ENCODE data around the gene B3GAT1. TPM values are rescaled to one million over a fixed set of nuclear protein-coding genes. Genes with fewer than 3 reads are reported as not detected.

B3GAT1 gene
- total RNA-seq (2021) (3.7 and 5.5 TPM in 2 replicates), Bru-seq, nascent RNA (percentile 32 among the genes with signal in this experiment), BruChase-seq, experiment 1, labeled RNA remaining after a 2-hour chase (percentile 42 among the genes with signal in this experiment), BruChase-seq, experiment 2, labeled RNA remaining after a 6-hour chase (percentile 40 among the genes with signal in this experiment)
- long read RNA-seq, partial matches to known transcripts = 2 of 2 reads
- long read RNA-seq, other reads (novel, unspliced or antisense) = 0 of 2 reads

GRCh38 chr11:134412203-134413042 lies at the start of gene B3GAT1:
TSS of gene B3GAT1 (minus strand) at chr11:134412242. CDS start at chr11:134387659, 24,583 bp downstream.
- Histone ChIP-seq H3K36me3 (ENCODE audit: insufficient read depth, low read length, poor library complexity, severe bottlenecking) (no peaks in the 10 kb centered on the region), H3K27me3 (replicated peaks; ENCODE audit: insufficient read depth, low read depth, low read length, poor library complexity) (peaks cover 73% of the 10 kb centered on the region), H3K4me1 (ENCODE audit: insufficient read depth, low read length, poor library complexity, severe bottlenecking) (peaks cover 7% of the 10 kb centered on the region), H3K4me3 (ENCODE audit: low read depth, low read length, poor library complexity, severe bottlenecking) (peak within 1 kb of the TSS; percentile 48), H3K27ac (ENCODE audit: low read depth, low read length, poor library complexity, severe bottlenecking) (no peak within 1 kb of the TSS), H3K9me3 (ENCODE audit: low read depth, low read length, poor library complexity, severe bottlenecking) (no peaks in the 10 kb centered on the region)
- TF ChIP-seq EZH2 (IDR thresholded peaks at IDR 0.05; ENCODE audit: borderline replicate concordance, low read depth, low read length, poor library complexity, severe bottlenecking) = no peak
- TF ChIP-seq CTCF (conservative IDR thresholded peaks at IDR 0.05; ENCODE audit: low read depth, low read length) = no peak
- no TSS peak for BruUV-seq (replicated peaks)
- ChIA-PET POLR2A (ENCODE audit: low non-redundant PET) (no interaction called here), CTCF (no interaction called here)
- intact Hi-C loops (cut with micrococcal nuclease; ENCODE audit: unreplicated experiment) = loop anchor here (5.0 kb wide), 1 partner anchor 55 kb away; no protein-coding TSS in a partner anchor
- DNase-seq (ENCODE audit: low spot score) = peak; percentile 35

- TF ChIP-seq EZH2 (IDR thresholded peaks at IDR 0.05; ENCODE audit: borderline replicate concordance, low read depth, low read length, poor library complexity, severe bottlenecking) (no peak), CTCF (conservative IDR thresholded peaks at IDR 0.05; ENCODE audit: low read depth, low read length) (no peak)
- Histone ChIP-seq H3K4me1 (ENCODE audit: insufficient read depth, low read length, poor library complexity, severe bottlenecking) (peaks cover 4% of the 10 kb centered on the region), H3K36me3 (ENCODE audit: insufficient read depth, low read length, poor library complexity, severe bottlenecking) (no peaks in the 10 kb centered on the region), H3K27me3 (replicated peaks; ENCODE audit: insufficient read depth, low read depth, low read length, poor library complexity) (peaks cover 14% of the 10 kb centered on the region), H3K9me3 (ENCODE audit: low read depth, low read length, poor library complexity, severe bottlenecking) (no peaks in the 10 kb centered on the region), H3K27ac (ENCODE audit: low read depth, low read length, poor library complexity, severe bottlenecking) (no peak overlapping the region), H3K4me3 (ENCODE audit: low read depth, low read length, poor library complexity, severe bottlenecking) (no peak overlapping the region)
- no TSS peak for BruUV-seq (replicated peaks)
- DNase-seq (ENCODE audit: low spot score) = no peak
- ChIA-PET CTCF (no interaction called here), POLR2A (ENCODE audit: low non-redundant PET) (no interaction called here)
- intact Hi-C loops (cut with micrococcal nuclease; ENCODE audit: unreplicated experiment) = no loop called here
Observed at GRCh38 chr11:134461621-134462020, 49.6 kb upstream of the B3GAT1 start.

GRCh38 chr11:134460881-134461280 lies 48.8 kb upstream of the B3GAT1 start:
- DNase-seq (ENCODE audit: low spot score) = no peak
- H3K36me3 ChIP-seq (ENCODE audit: insufficient read depth, low read length, poor library complexity, severe bottlenecking) = no peaks in the 10 kb centered on the region
- no peak overlapping the region for H3K27ac ChIP-seq (ENCODE audit: low read depth, low read length, poor library complexity, severe bottlenecking)
- H3K4me1 ChIP-seq (ENCODE audit: insufficient read depth, low read length, poor library complexity, severe bottlenecking) = no peaks in the 10 kb centered on the region
- no TSS peak for BruUV-seq (replicated peaks)
- H3K9me3 ChIP-seq (ENCODE audit: low read depth, low read length, poor library complexity, severe bottlenecking) = no peaks in the 10 kb centered on the region
- H3K27me3 ChIP-seq (replicated peaks; ENCODE audit: insufficient read depth, low read depth, low read length, poor library complexity) = peaks cover 7% of the 10 kb centered on the region
- intact Hi-C loops (cut with micrococcal nuclease; ENCODE audit: unreplicated experiment) = no loop called here
- H3K4me3 ChIP-seq (ENCODE audit: low read depth, low read length, poor library complexity, severe bottlenecking) = no peak overlapping the region
- ChIA-PET CTCF (no interaction called here), POLR2A (ENCODE audit: low non-redundant PET) (no interaction called here)
- TF ChIP-seq EZH2 (IDR thresholded peaks at IDR 0.05; ENCODE audit: borderline replicate concordance, low read depth, low read length, poor library complexity, severe bottlenecking) (no peak), CTCF (conservative IDR thresholded peaks at IDR 0.05; ENCODE audit: low read depth, low read length) (no peak)

Data from A673 (cell line).